Tongue (tissue), 2 donors: ENCODE data around the gene SMTNL2. TPM values are rescaled to one million over a fixed set of nuclear protein-coding genes. Genes with fewer than 3 reads are reported as not detected.
"Not testable (repeated sequence)": the region's sequence is repeated elsewhere in the genome, so short reads cannot be mapped to it uniquely, and the experiment has no call there.

ENCODE experiments used
- DNase-seq: peaks from one replicate; pipeline ENCODE4 v3.0.0-alpha.2; 2015
- total RNA-seq: library from RNA; depleted of rRNA; stranded (reverse); fragments of >200 nt; gene quantifications from one replicate; pipeline ENCODE4 v1.2.3, GENCODE V29; 2014

Gene SMTNL2
- total RNA-seq, 1 donor from 2014 or later = 174 TPM

DNA sequence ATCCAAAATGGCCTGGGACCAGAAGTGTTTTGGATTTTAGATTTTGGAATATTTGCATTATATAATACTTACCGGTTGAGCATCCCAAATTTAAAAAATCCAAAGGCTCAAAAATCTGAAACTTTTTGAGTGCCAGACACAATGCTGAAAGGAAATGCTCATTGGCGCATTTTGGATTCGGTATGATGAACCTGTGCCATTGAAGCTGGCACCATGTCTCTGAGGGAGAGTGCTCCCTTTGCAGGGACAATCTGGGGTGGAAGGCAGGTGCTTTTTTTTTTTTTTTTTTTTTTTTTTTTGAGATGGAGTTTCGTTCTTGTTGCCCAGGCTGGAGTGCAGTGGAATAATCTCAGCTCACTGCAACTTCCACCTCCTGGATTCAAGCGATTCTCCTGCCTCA is 17.7 kb downstream of the SMTNL2 start:
- DNase-seq = no peak

DNA sequence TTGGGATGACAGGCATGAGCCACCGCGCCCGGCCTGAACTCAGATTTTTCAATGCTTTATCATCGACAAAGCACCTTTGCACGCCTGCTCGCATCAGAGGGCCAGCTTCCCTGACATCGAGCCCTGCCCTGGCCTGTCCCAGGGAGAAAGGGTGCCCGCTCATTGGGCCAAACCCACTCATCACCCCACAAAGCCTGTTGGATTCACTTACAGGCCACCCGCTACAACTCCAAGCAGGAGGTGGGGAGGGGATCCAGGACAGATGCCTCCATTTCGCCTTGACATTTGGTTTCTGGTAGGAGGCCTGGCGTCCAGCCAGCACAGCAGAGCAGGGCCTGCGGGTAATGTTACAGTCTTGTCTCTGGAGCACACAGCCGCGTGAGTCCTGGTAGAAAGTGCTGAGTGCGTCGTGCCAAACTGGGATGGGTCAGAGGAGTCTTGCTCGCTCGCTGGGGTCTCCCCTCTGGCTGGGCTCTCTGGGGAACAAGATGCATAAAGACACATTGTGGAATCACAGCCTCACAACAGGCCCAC is 19.8 kb downstream of the SMTNL2 start:
- DNase-seq = peak; percentile 96

GRCh38 chr17:4604736-4605135 is 20.4 kb downstream of the SMTNL2 start:
- DNase-seq = not testable (repeated sequence)

GRCh38 chr17:4605826-4606225 is 21.5 kb downstream of the SMTNL2 start:
- no peak for DNase-seq

DNA sequence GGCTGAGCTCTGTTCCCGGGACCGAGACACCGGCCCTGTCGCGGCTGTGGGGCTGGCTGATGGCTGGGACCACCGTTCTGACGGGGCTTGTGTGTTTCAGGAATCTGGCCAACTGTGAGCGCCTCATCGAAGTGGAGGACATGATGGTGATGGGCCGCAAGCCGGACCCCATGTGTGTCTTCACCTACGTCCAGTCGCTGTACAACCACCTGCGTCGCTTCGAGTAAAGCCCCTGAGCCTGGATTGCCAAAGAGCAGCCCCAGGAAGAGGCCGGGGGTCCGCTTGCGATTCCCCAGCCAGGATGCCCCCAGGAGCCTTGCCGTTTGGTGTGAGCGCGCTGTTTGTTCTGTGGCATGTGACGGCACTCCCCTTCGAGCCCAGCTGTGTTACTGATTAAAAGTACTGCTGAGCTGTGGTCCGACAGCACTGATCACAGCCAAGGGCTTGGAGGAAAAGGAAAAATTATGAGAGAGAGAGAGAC is 23.0 kb downstream of the SMTNL2 start:
- DNase-seq = no peak

DNA sequence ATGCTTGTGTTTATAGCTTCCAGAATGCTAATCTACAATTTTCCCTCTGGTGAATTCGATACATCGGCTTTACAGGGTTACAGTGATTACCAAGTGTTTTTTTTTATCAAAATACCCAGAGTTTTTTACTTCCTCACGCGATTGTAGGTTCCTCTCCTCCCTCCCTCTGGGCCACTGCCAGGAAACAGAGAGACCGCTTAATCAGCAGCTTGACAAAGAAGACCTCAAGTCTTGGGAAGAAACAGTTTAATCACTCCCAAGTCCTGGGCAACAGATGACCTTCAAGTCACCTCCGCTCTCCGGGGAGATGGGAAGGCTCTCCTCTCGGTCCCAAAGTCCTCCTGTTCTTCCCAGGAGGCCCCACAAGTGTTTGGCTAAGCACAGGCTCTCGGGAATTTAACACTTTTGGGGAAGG is 23.5 kb downstream of the SMTNL2 start:
- DNase-seq = peak; percentile 81

- no peak for DNase-seq
Observed at GRCh38 chr17:4609761-4610160, 25.4 kb downstream of the SMTNL2 start.

- no peak for DNase-seq
Observed at GRCh38 chr17:4610162-4610561, 25.8 kb downstream of the SMTNL2 start.

GRCh38 chr17:4610656-4611055 is 26.3 kb downstream of the SMTNL2 start:
- DNase-seq = no peak

- DNase-seq = no peak
Observed at GRCh38 chr17:4616476-4616875, 32.1 kb downstream of the SMTNL2 start.

- DNase-seq = no peak
Observed at GRCh38 chr17:4617090-4617489, 32.8 kb downstream of the SMTNL2 start.

DNA sequence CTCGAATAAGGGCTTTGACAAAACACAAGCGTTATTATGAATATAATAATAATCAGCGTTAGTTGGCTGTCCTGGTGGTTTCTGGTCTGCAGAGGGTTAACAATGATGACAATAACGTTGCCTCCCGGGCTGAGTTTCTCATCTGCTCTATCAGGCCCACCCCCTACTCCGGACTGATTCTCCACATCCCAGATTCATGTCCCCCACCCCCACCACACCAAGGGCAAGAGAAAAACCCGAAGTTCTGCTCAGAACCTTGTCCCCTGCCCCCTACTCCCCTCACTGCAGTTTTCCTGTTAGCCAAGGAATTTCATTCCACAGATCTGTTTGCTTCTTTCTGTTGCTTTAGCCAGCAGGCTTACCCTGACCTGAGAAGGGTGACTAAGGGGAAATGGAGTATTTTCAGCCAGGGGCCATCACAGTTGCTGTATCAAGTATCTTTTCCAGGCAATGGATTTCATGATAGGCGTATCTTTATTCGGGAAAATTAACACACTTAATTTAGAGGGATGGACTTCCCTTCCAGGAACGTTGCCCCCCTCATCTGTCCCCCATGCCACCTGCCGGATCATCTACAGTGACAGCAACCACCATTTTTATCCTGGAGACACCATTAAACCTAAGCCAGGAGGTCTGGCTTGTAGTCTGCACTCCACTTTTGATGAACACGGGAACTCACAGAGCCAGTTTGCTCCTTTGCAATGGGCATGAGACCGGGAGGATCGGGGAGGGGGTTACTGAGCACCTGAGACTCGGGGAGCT is 33.4 kb downstream of the SMTNL2 start:
- DNase-seq = no peak

GRCh38 chr17:4620531-4621101 is 36.3 kb downstream of the SMTNL2 start:
- DNase-seq = no peak

DNA sequence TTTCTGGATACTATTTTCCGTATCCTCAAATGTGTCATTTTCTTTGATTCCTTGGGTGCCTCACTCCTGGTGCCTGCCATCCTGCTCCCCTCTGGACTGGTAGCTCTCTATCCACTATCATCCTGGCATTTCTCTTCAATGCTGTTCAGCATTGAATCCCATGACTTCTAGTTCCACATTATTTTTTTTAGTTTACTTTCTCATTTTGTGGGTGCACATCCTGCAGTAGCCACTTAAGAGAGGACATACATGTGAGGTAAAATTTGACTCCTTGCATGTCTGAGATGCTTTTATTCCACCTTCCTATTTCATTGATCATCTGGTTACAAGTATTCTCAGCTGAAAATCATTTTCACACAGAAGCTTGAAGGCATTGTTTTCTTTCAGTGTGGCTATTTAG is 38.0 kb downstream of the SMTNL2 start:
- DNase-seq = no peak

GRCh38 chr17:4623249-4623648 is 38.9 kb downstream of the SMTNL2 start:
- DNase-seq = no peak

DNA sequence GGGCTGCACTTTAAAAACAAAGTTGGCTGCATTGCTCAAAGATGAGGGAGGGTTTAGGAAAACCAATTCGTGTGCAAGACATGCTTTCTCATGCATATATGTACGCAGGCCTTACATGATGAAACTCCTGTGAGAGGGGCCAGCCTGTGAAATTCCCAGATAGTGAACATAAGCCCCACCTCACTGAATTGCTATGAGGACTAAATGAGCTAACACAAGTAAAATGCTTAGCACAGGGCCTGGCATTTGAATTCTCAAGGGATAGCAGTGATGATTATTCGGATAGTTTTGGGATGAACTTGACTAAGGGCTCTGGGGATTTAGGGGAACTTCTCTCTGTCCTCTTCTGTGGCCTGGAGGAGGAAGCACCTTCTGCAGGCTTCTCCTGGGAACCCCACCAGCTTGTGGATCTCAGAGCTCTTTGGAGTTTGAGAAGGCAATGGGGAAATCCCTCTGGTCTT is 40.2 kb downstream of the SMTNL2 start:
- DNase-seq = not testable (repeated sequence)

DNA sequence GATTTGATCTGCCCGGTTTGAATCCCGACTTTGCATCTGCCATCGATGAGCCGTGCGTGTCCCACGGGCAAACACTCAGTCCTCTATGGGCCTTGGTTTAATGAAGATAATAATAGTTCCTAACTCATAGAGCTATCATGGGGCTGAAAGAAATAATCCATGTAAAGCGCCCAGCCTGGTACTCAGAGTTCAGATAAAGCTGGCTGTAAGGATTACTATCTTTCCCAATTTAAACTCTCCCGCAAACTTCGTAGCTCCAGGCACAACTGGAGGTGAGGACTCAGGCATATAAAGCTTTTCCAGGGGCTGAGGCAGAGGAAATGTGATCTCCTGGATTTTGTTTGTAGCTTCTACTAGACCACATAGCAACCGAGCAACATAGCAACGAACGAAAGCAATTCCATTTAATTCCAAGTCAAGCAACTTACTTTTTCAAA is 40.9 kb downstream of the SMTNL2 start:
- peak; percentile 88 for DNase-seq

GRCh38 chr17:4626734-4627256 is 42.5 kb downstream of the SMTNL2 start:
- DNase-seq = no peak

- DNase-seq = no peak
Observed at GRCh38 chr17:4631431-4631830, 47.1 kb downstream of the SMTNL2 start.

DNA sequence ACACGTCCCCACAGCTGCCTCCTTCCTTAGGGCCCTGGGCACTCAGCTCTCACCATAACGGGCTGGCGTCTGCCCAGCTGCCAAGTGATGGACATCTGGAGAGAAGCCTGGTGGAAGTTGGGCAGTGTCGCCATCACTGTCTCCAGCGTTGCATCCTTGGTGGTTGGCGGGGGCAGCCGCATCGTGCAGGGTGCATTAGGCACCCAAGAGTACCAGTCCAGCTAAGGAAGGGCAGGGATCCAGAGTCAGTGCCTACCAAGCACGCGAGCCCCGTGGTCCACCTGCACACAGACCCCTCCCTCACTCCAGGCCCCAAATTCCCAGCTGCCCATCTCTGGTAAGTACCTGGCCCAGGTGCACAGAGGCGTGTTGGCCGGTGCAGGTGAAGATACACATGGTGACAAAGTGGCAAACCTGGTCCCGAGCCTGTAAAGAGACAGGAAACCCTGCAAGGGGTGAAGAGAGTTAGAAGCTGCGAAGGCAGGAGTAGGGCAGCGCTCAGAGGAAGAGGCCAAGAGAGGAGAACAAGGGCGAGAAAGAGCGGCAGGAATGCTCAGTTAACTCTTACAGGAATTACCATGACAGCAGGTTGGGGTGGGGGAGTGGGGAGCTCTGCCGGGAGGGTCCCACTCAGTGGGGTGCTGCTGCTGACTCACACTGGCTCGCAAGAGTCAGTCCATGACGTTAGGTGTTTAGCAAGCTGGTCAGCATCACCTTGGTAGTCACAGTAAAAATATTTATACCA is 47.7 kb downstream of the SMTNL2 start:
- DNase-seq = no peak

DNA sequence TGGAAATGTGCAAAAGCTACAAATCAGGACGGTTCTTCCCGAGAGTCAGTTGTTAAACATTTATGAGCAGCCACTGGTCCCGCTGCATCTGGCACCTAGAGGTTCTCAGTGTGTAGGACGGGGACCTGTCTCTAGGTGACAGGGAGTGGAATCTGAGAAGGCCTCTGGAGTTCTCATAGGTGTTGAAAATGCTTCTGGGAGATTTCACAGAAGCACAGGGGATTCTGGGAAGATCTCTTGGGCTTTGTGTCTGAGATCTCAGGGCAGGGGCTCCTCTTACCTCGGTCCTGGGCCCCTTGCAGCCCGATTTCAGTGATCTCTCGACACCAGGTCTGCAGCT is 48.2 kb downstream of the SMTNL2 start:
- no peak for DNase-seq

GRCh38 chr17:4633643-4634042 is 49.3 kb downstream of the SMTNL2 start:
- no peak for DNase-seq

- DNase-seq = no peak
Observed at GRCh38 chr17:4634976-4635375, 50.6 kb downstream of the SMTNL2 start.
